Upper lobe of left lung (tissue), 6 donors: Measurements from ENCODE around the gene APOF. TPM values are rescaled to one million over a fixed set of nuclear protein-coding genes. Genes with fewer than 3 reads are reported as not detected.
"Not testable (repeated sequence)": the region's sequence is repeated elsewhere in the genome, so short reads cannot be mapped to it uniquely, and the experiment has no call there.

Experiments used
- ATAC-seq, 2 donors: fragments of 200-7000 bp; cut with Tn5 transposase; one replicate each; pipeline ENCODE4 v1.9.1; 2022; ENCODE audit warnings: mild to moderate bottlenecking in 2 of 2, moderate library complexity in 2 of 2; ENCODE audit not compliant: low FRiP score in 2 of 2
- DNase-seq, 2 donors: peaks; one replicate each; pipeline ENCODE4 v3.0.0-alpha.2; 2019 to 2020
- H3K27ac ChIP-seq, 4 donors: fragments of 200-600 bp; sonication (generic); one replicate each; pipeline ENCODE4 v1.5.1; 2016 to 2019
- H3K27me3 ChIP-seq, 4 donors: fragments of 200-600 bp; sonication (generic); one replicate each; pipeline ENCODE4 v1.5.1; 2017 to 2019
- H3K36me3 ChIP-seq, 4 donors: fragments of 200-600 bp; sonication (generic); one replicate each; pipeline ENCODE4 v1.5.1; 2016 to 2019
- H3K4me1 ChIP-seq, 4 donors: fragments of 200-600 bp; sonication (generic); one replicate each; pipeline ENCODE4 v1.5.1; 2018 to 2019
- H3K4me3 ChIP-seq, 4 donors: fragments of 200-600 bp; sonication (generic); one replicate each; pipeline ENCODE4 v1.5.1; 2017 to 2019; ENCODE audit warnings: mild to moderate bottlenecking in 2 of 4, moderate library complexity in 1 of 4
- H3K9me3 ChIP-seq, 4 donors: fragments of 200-600 bp; sonication (generic); one replicate each; pipeline ENCODE4 v1.5.1; 2018 to 2019
- CTCF ChIP-seq, 6 experiments: fragments of 450-650 bp in 4 of 6; fragments of 200-600 bp in 2 of 6; sonication (generic) in 2 of 6; IDR thresholded peaks; one replicate each; pipeline ENCODE4 v1.5.1; 2016 to 2019; ENCODE audit warnings: antibody characterized with exemption in 6 of 6
- EP300 ChIP-seq, 4 donors: sonication (generic); formaldehyde crosslinking; IDR thresholded peaks; one replicate each; pipeline ENCODE4 v1.5.1; 2017; ENCODE audit warnings: antibody characterized with exemption in 4 of 4, control low read depth in 2 of 4
- POLR2A ChIP-seq, 4 donors: fragments of 450-650 bp; IDR thresholded peaks; one replicate each; pipeline ENCODE4 v1.5.1; 2016 to 2017; ENCODE audit warnings: antibody characterized with exemption in 4 of 4, mild to moderate bottlenecking in 2 of 4
- POLR2AphosphoS5 ChIP-seq, 2 donors: sonication (generic); formaldehyde crosslinking; IDR thresholded peaks; one replicate each; pipeline ENCODE4 v1.5.1; 2017; ENCODE audit warnings: antibody characterized with exemption in 2 of 2
- WGBS, 2 donors: methylation state at CpG; one replicate each; pipeline ENCODE4 v1.1.5; 2017 to 2018; 5-methylcytosine and 5-hydroxymethylcytosine counted together
- total RNA-seq, 6 donors: library from RNA; depleted of rRNA in 4 of 6; stranded (reverse); fragments of >200 nt in 4 of 6; gene quantifications; one replicate each; pipeline versions ENCODE4 v1.1.0 to v1.2.1, GENCODE V29; 2016 to 2021
- donor health status: DM: no; HTN: no; CAD: no; lungs with moderate emphysema.
- donor health status: DM: no; HTN: yes; CAD: no; lungs with severe emphysema.

The APOF gene
- total RNA-seq, 6 donors from 2014 or later = 0.20 TPM; not detected in 5

- ATAC-seq (no peak), DNase-seq (no peak)
- Histone ChIP-seq H3K36me3 (peaks cover 77 to 100% (median 96%) of the 10 kb centered on the region in 4 donors), H3K27ac (no peak overlapping the region), H3K4me1 (no peaks in the 10 kb centered on the region), H3K9me3 (no peaks in the 10 kb centered on the region), H3K4me3 (no peak overlapping the region), H3K27me3 (no peaks in the 10 kb centered on the region)
- no peak for TF ChIP-seq POLR2AphosphoS5 (IDR thresholded peaks at IDR 0.05)
- 90 to 95% methylated on average over 2 of the region's 2 CpGs for WGBS, 2 donors
Measured at GRCh38 chr12:56350662-56351061, 12.0 kb downstream of the APOF start.

- 100% methylated on average over 5 of the region's 5 CpGs for WGBS, 2 donors
- Histone ChIP-seq H3K36me3 (peaks cover 66 to 99% (median 93%) of the 10 kb centered on the region in 4 donors), H3K4me1 (no peaks in the 10 kb centered on the region), H3K9me3 (no peaks in the 10 kb centered on the region), H3K27ac (no peak overlapping the region), H3K27me3 (no peaks in the 10 kb centered on the region), H3K4me3 (no peak overlapping the region)
- DNase-seq = no peak
- no peak for TF ChIP-seq POLR2A (IDR thresholded peaks at IDR 0.05)
- no peak for TF ChIP-seq EP300 (IDR thresholded peaks at IDR 0.05)
- no peak for TF ChIP-seq CTCF (IDR thresholded peaks at IDR 0.05)
- no peak for ATAC-seq
Measured at GRCh38 chr12:56348776-56349175, 13.9 kb downstream of the APOF start.

GRCh38 chr12:56347255-56347654 lies 15.4 kb downstream of the APOF start:
- peaks cover 58 to 99% (median 92%) of the 10 kb centered on the region in 4 donors for H3K36me3 ChIP-seq
- not testable (repeated sequence) for H3K4me3 ChIP-seq, ATAC-seq, H3K4me1 ChIP-seq, DNase-seq, H3K9me3 ChIP-seq, H3K27me3 ChIP-seq, H3K27ac ChIP-seq
- WGBS, 2 donors = 88 to 96% methylated on average over 9 of the region's 9 CpGs

GRCh38 chr12:56346675-56347074 lies 16.0 kb downstream of the APOF start:
- no peak for TF ChIP-seq EP300 (IDR thresholded peaks at IDR 0.05)
- no peak for TF ChIP-seq POLR2A (IDR thresholded peaks at IDR 0.05)
- TF ChIP-seq POLR2AphosphoS5 (IDR thresholded peaks at IDR 0.05) = no peak
- no peak for TF ChIP-seq CTCF (IDR thresholded peaks at IDR 0.05)
- ATAC-seq = no peak
- Histone ChIP-seq H3K27me3 (no peaks in the 10 kb centered on the region), H3K36me3 (peaks cover 58 to 98% (median 90%) of the 10 kb centered on the region in 4 donors), H3K4me1 (no peaks in the 10 kb centered on the region), H3K9me3 (no peaks in the 10 kb centered on the region), H3K27ac (no peak overlapping the region), H3K4me3 (no peak overlapping the region)
- WGBS, 2 donors = 90 to 93% methylated on average over 5 to 7 of the region's 7 CpGs
- DNase-seq = peak in 1 of 2 donors; percentile 14

GRCh38 chr12:56342290-56342689 lies 20.4 kb downstream of the APOF start:
- H3K4me3 ChIP-seq, ATAC-seq, H3K9me3 ChIP-seq, H3K27ac ChIP-seq, DNase-seq, H3K27me3 ChIP-seq: not testable (repeated sequence)
- peaks cover 7 to 14% (median 10%) of the 10 kb centered on the region in 4 donors for H3K4me1 ChIP-seq
- 96 to 100% methylated on average over 2 of the region's 2 CpGs for WGBS, 2 donors
- peaks cover 23 to 59% (median 47%) of the 10 kb centered on the region in 4 donors for H3K36me3 ChIP-seq

GRCh38 chr12:56341616-56342015 lies 21.0 kb downstream of the APOF start:
- Histone ChIP-seq H3K4me1 (peaks cover 7 to 14% (median 10%) of the 10 kb centered on the region in 4 donors), H3K36me3 (peaks cover 21 to 52% (median 41%) of the 10 kb centered on the region in 4 donors), H3K4me3 (no peak overlapping the region), H3K9me3 (no peaks in the 10 kb centered on the region), H3K27ac (no peak overlapping the region), H3K27me3 (no peaks in the 10 kb centered on the region)
- ATAC-seq = no peak
- DNase-seq = no peak
- TF ChIP-seq POLR2A (IDR thresholded peaks at IDR 0.05) (no peak), EP300 (IDR thresholded peaks at IDR 0.05) (no peak), CTCF (IDR thresholded peaks at IDR 0.05) (no peak), POLR2AphosphoS5 (IDR thresholded peaks at IDR 0.05) (no peak)
- WGBS, 2 donors = 41 to 42% methylated on average over 1 of the region's 1 CpG
